Fibroblast of mammary gland (primary cell): ENCODE measurements around the gene PLXNA4.

ENCODE experiments used
- DNase-seq: peaks from one replicate; pipeline ENCODE4 v3.0.0-alpha.2; 2010; ENCODE audit warnings: low read depth
- H3K4me3 ChIP-seq: 2 replicates; pipeline ENCODE4 v1.5.1; 2011; ENCODE audit warnings: low read depth, mild to moderate bottlenecking, low read length, moderate library complexity; ENCODE audit not compliant: control insufficient read depth
- CTCF ChIP-seq: conservative IDR thresholded peaks from 2 replicates; pipeline ENCODE4 v1.5.1; 2011; ENCODE audit warnings: low read depth, low read length, inconsistent platforms; ENCODE audit not compliant: control insufficient read depth, insufficient read depth

Gene PLXNA4

GRCh38 chr7:132412435-132412834, 163.8 kb downstream of the PLXNA4 start:
- no peak for DNase-seq
- TF ChIP-seq CTCF = no peak
- H3K4me3 ChIP-seq = no peak overlapping the region

GRCh38 chr7:132410861-132411541, 165.3 kb downstream of the PLXNA4 start:
- H3K4me3 ChIP-seq = no peak overlapping the region
- no peak for DNase-seq
- TF ChIP-seq CTCF = no peak

- DNase-seq = peak; percentile 55
- TF ChIP-seq CTCF = no peak
- H3K4me3 ChIP-seq = no peak overlapping the region
These were observed 165.9 kb downstream of the PLXNA4 start for GRCh38 chr7:132410385-132410784.

- TF ChIP-seq CTCF = no peak
- peak; percentile 28 for DNase-seq
These were observed 168.5 kb downstream of the PLXNA4 start for GRCh38 chr7:132407764-132408163.

GRCh38 chr7:132406039-132406438, 170.2 kb downstream of the PLXNA4 start:
- peak; percentile 24 for DNase-seq
- TF ChIP-seq CTCF = no peak
- H3K4me3 ChIP-seq = no peak overlapping the region

More at GRCh38 chr7:132407764-132408163, 168.5 kb downstream of the PLXNA4 start:
- no peak overlapping the region for H3K4me3 ChIP-seq

- no peak for DNase-seq
- no peak overlapping the region for H3K4me3 ChIP-seq
- no peak for TF ChIP-seq CTCF
These were observed 172.0 kb downstream of the PLXNA4 start for GRCh38 chr7:132404261-132404660.

GRCh38 chr7:132403465-132404110, 172.7 kb downstream of the PLXNA4 start:
- no peak overlapping the region for H3K4me3 ChIP-seq

More at GRCh38 chr7:132403465-132404110, 172.7 kb downstream of the PLXNA4 start:
- TF ChIP-seq CTCF = no peak
- DNase-seq = no peak
